Mesenchymal stem cell (in vitro differentiated cells and primary cell): ENCODE results near the gene MXRA7.
"Not testable (repeated sequence)": the region's sequence is repeated elsewhere in the genome, so short reads cannot be mapped to it uniquely, and the experiment has no call there.

Experiments
- DNase-seq: peaks from one replicate; pipeline ENCODE4 v3.0.0-alpha.2; 2013
- H2AFZ ChIP-seq: one replicate; pipeline ENCODE4 v1.6.1; 2013; ENCODE audit warnings: low read depth, mild to moderate bottlenecking, control low read depth, inconsistent platforms, low read length, moderate library complexity
- H2AK5ac ChIP-seq: 2 replicates; pipeline ENCODE4 v1.6.1; 2013; ENCODE audit warnings: low read length, moderate library complexity, mild to moderate bottlenecking, inconsistent platforms; ENCODE audit not compliant: severe bottlenecking
- H2BK120ac ChIP-seq: one replicate; pipeline ENCODE4 v1.6.1; 2013; ENCODE audit warnings: low read depth, mild to moderate bottlenecking, inconsistent platforms, low read length, moderate library complexity
- H2BK12ac ChIP-seq, 2 experiments: one replicate each; pipeline ENCODE4 v1.6.1; 2013; ENCODE audit warnings: inconsistent platforms in 2 of 2, low read length in 2 of 2, mild to moderate bottlenecking in 2 of 2, moderate library complexity in 2 of 2, control low read depth in 1 of 2
- H2BK15ac ChIP-seq: one replicate; pipeline ENCODE4 v1.6.1; 2013; ENCODE audit warnings: mild to moderate bottlenecking, low read depth, inconsistent platforms; ENCODE audit not compliant: poor library complexity, severe bottlenecking
- H2BK5ac ChIP-seq: 2 replicates; pipeline ENCODE4 v1.6.1; 2013; ENCODE audit warnings: low read depth, mild to moderate bottlenecking, low read length, control low read depth, inconsistent platforms; ENCODE audit not compliant: poor library complexity, severe bottlenecking
- H3K14ac ChIP-seq, 2 experiments: one replicate each; pipeline ENCODE4 v1.6.1; 2013; ENCODE audit warnings: inconsistent platforms in 2 of 2, low read length in 2 of 2, control low read depth in 1 of 2, mild to moderate bottlenecking in 1 of 2, moderate library complexity in 1 of 2
- H3K18ac ChIP-seq, 2 experiments: one replicate each; pipeline ENCODE4 v1.6.1; 2013; ENCODE audit warnings: inconsistent platforms in 2 of 2, low read length in 2 of 2, control low read depth in 1 of 2, low read depth in 1 of 2, mild to moderate bottlenecking in 1 of 2
- H3K23ac ChIP-seq, 2 experiments: one replicate each; pipeline ENCODE4 v1.6.1; 2013; ENCODE audit warnings: inconsistent platforms in 2 of 2, low read length in 2 of 2, mild to moderate bottlenecking in 2 of 2, moderate library complexity in 2 of 2, control low read depth in 1 of 2
- H3K27ac ChIP-seq: 2 replicates; pipeline ENCODE4 v1.5.1; 2013; ENCODE audit warnings: mild to moderate bottlenecking, moderate library complexity, low read length, control low read depth, inconsistent platforms; ENCODE audit not compliant: poor library complexity, severe bottlenecking
- H3K27me3 ChIP-seq, 2 experiments: 2 replicates each; pipeline versions ENCODE4 v1.6.1 to v1.7.0; 2013; ENCODE audit warnings: low read length in 2 of 2, mild to moderate bottlenecking in 2 of 2, moderate library complexity in 2 of 2, control low read depth in 1 of 2, inconsistent platforms in 1 of 2; ENCODE audit not compliant: control insufficient read depth in 1 of 2, insufficient read depth in 1 of 2
- H3K36me3 ChIP-seq, 2 experiments: 2 replicates each; pipeline versions ENCODE4 v1.6.1 to v1.7.0; 2013; ENCODE audit warnings: low read length in 2 of 2, control low read depth in 1 of 2, inconsistent platforms in 1 of 2, low read depth in 1 of 2, mild to moderate bottlenecking in 1 of 2; ENCODE audit not compliant: insufficient read depth in 2 of 2, control insufficient read depth in 1 of 2
- H3K4ac ChIP-seq, 2 experiments: one replicate each; pipeline ENCODE4 v1.6.1; 2013; ENCODE audit warnings: inconsistent platforms in 2 of 2, low read length in 2 of 2, mild to moderate bottlenecking in 2 of 2, moderate library complexity in 2 of 2, control low read depth in 1 of 2, low read depth in 1 of 2
- H3K4me1 ChIP-seq: 2 replicates; pipeline ENCODE4 v1.6.1; 2013; ENCODE audit warnings: low read depth, low read length, control low read depth; ENCODE audit not compliant: control insufficient read depth, insufficient read depth
- H3K4me2 ChIP-seq: 2 replicates; pipeline ENCODE4 v1.6.1; 2013; ENCODE audit warnings: low read length, mild to moderate bottlenecking, inconsistent platforms; ENCODE audit not compliant: poor library complexity, severe bottlenecking
- H3K4me3 ChIP-seq, 2 experiments: 2 replicates each; pipeline versions ENCODE4 v1.5.1 to v1.7.0; 2013; ENCODE audit warnings: low read length in 2 of 2, mild to moderate bottlenecking in 2 of 2, control low read depth in 1 of 2, low read depth in 1 of 2; ENCODE audit not compliant: insufficient read depth in 1 of 2
- H3K79me1 ChIP-seq: replicated peaks from 2 replicates; pipeline ENCODE4 v1.6.1; 2013; ENCODE audit warnings: mild to moderate bottlenecking, control low read depth, low read length, inconsistent platforms; ENCODE audit not compliant: poor library complexity, severe bottlenecking
- H3K9ac ChIP-seq: 2 replicates; pipeline ENCODE4 v1.7.0; 2013; ENCODE audit warnings: mild to moderate bottlenecking, low read length, moderate library complexity
- H3K9me3 ChIP-seq: 2 replicates; pipeline ENCODE4 v1.7.0; 2013; ENCODE audit warnings: mild to moderate bottlenecking, low read length; ENCODE audit not compliant: control insufficient read depth
- H4K8ac ChIP-seq: one replicate; pipeline ENCODE4 v1.6.1; 2013; ENCODE audit warnings: inconsistent platforms, mild to moderate bottlenecking, low read length, moderate library complexity
- H4K91ac ChIP-seq: one replicate; pipeline ENCODE4 v1.6.1; 2013; ENCODE audit warnings: mild to moderate bottlenecking, low read length, inconsistent platforms
- WGBS: methylation state at CpG from one replicate; pipeline ENCODE4 v1.1.7; 2013; ENCODE audit warnings: mixed read lengths; 5-methylcytosine and 5-hydroxymethylcytosine counted together

Gene MXRA7

GRCh38 chr17:76732734-76733617, 22.2 kb upstream of the MXRA7 start:
- no peak overlapping the region for H4K91ac ChIP-seq
- peaks cover 12 to 63% of the 10 kb centered on the region in 2 experiments for H3K36me3 ChIP-seq
- H3K27ac ChIP-seq: peak overlapping the region; percentile 23
- 100% methylated on average over 1 of the region's 3 CpGs for whole genome bisulfite sequencing
- no peak overlapping the region for H2BK120ac ChIP-seq
- no peaks in the 10 kb centered on the region for H3K79me1 ChIP-seq
- no peak for DNase-seq
- no peak overlapping the region for H4K8ac ChIP-seq
- H2AFZ ChIP-seq: no peak overlapping the region
- H3K9me3 ChIP-seq: no peaks in the 10 kb centered on the region
- H3K9ac ChIP-seq: peak overlapping the region; percentile 95
- peak overlapping the region in 1 of 2 experiments; percentile 95 for H3K4me3 ChIP-seq
- no peak overlapping the region for H3K4ac ChIP-seq
- no peaks in the 10 kb centered on the region for H3K27me3 ChIP-seq
- no peak overlapping the region for H2BK15ac ChIP-seq
- peaks cover 2% of the 10 kb centered on the region for H3K4me1 ChIP-seq
- no peak overlapping the region for H3K23ac ChIP-seq
- no peak overlapping the region for H3K18ac ChIP-seq
- H3K14ac ChIP-seq: no peak overlapping the region
- no peak overlapping the region for H2AK5ac ChIP-seq
- H2BK12ac ChIP-seq: no peak overlapping the region
- H3K4me2 ChIP-seq: no peak overlapping the region
- no peak overlapping the region for H2BK5ac ChIP-seq

DNA sequence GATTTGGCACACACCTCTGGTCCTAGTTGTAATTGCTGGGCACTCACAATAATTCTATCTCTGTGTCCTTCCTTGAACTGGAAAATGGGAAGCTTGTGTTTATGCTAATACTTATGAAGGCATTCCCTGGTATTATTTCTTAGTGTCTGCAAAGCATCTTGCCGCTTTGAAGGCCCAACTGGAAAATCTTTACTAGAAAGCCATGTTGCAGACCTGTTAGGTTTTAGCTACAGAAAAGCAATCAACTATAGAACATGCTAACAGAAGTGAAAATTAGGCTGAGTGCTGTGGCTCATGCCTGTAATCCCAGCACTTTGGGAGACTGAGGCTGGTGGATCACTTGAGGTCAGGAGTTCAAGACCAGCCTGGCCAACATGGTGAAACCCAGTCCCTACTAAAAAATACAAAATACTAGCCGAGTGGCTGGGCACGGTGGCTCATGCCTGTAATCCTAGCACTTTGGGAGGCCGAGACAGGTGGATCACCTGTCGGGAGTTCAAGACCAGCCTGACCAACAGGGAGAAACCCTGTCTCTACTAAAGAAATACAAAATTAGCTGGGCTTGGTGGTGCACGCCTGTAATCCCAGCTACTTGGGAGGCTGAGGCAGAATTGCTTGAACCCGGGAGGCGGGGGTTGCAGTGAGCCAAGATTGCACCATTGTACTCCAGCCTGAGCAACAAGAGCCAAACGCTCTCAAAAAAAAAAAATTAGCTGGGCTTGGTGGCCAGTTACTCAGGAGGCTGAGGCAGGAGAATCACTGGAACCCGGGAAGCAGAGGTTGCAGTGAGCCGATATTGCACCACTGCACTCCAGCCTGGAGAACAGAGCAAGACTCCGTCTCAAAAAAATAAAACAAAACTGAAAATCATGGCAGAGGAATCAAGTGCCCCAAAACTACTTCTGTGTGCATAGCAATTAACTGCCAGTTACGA, 21.3 kb upstream of the MXRA7 start:
- H3K18ac ChIP-seq, H3K9me3 ChIP-seq, H3K27me3 ChIP-seq, H3K14ac ChIP-seq, H4K91ac ChIP-seq, H2BK5ac ChIP-seq, H2AFZ ChIP-seq, H3K79me1 ChIP-seq, H3K4me2 ChIP-seq, H2BK12ac ChIP-seq, H3K4ac ChIP-seq, H3K27ac ChIP-seq, H2AK5ac ChIP-seq, H3K4me1 ChIP-seq, H4K8ac ChIP-seq, DNase-seq, H2BK15ac ChIP-seq, H3K23ac ChIP-seq, H2BK120ac ChIP-seq: not testable (repeated sequence)
- Histone ChIP-seq H3K4me3 (peak overlapping the region in 1 of 2 experiments; percentile 0), H3K9ac (peak overlapping the region; percentile 3), H3K36me3 (peaks cover 12 to 63% of the 10 kb centered on the region in 2 experiments)
- WGBS: 91% methylated on average over 11 of the region's 13 CpGs

DNA sequence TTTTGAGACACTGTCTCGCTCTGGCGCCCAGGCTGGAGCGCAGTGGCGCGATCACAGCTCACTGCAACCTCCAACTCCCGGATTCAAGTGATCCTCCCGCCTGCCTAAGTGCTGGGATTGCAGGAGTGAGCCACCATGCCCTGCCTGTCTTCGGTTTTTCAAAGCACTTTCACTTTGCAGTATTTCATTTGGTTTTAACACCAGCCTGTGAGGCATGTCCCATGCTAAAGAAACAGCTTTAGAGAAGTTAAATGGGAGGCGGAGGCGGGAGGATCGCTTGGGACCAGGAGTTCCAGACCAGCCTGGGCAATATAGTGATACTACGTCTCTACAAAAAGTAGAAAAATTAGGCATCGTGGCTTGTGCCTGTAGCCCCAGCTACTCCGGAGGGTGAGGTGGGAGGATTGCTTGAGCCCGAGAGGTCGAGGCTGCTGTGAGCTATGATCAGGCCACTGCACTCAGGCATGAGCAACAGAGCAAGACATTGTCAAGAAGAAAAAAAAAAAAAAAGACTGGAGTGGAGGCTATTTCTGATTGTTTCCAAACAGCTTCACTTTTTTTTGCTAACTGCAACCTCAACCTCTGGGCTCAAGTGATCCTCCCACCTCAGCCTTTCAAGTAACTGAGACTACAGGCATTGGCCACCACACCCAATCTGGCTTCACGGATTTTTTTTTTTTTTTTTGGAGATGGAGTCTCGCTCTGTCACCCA, 17.1 kb upstream of the MXRA7 start:
- peak overlapping the region; percentile 94 for H3K9ac ChIP-seq
- no peak overlapping the region for H3K14ac ChIP-seq
- peak overlapping the region; percentile 89 for H3K4me2 ChIP-seq
- H3K23ac ChIP-seq: no peak overlapping the region
- H3K79me1 ChIP-seq: peaks cover 2% of the 10 kb centered on the region
- no peaks in the 10 kb centered on the region for H3K27me3 ChIP-seq
- no peak overlapping the region for H2BK5ac ChIP-seq
- no peak overlapping the region for H2BK15ac ChIP-seq
- H2AFZ ChIP-seq: no peak overlapping the region
- peak overlapping the region; percentile 99 for H3K27ac ChIP-seq
- H3K18ac ChIP-seq: peak overlapping the region in 1 of 2 experiments; percentile 46
- H4K8ac ChIP-seq: no peak overlapping the region
- peaks cover 19 to 53% of the 10 kb centered on the region in 2 experiments for H3K36me3 ChIP-seq
- H3K4me1 ChIP-seq: peaks cover 16% of the 10 kb centered on the region
- H3K4me3 ChIP-seq: peak overlapping the region; percentile 11 to 97
- H4K91ac ChIP-seq: no peak overlapping the region
- 85% methylated on average over 16 of the region's 18 CpGs for WGBS
- H2BK120ac ChIP-seq: no peak overlapping the region
- peak; percentile 68 for DNase-seq
- H2BK12ac ChIP-seq: peak overlapping the region in 1 of 2 experiments; percentile 42
- H2AK5ac ChIP-seq: peak overlapping the region; percentile 37
- H3K4ac ChIP-seq: no peak overlapping the region
- no peaks in the 10 kb centered on the region for H3K9me3 ChIP-seq
